Adipocyte (in vitro differentiated cells): Measurements from ENCODE around the gene NUF2.
"Not testable (repeated sequence)": the region's sequence is repeated elsewhere in the genome, so short reads cannot be mapped to it uniquely, and the experiment has no call there.

Experiments
- DNase-seq: peaks from one replicate; pipeline ENCODE4 v3.0.0-alpha.2; 2015; ENCODE audit warnings: low read depth
- H3K27me3 ChIP-seq: replicated peaks from 2 replicates; pipeline ENCODE4 v1.7.0; 2013; ENCODE audit warnings: mild to moderate bottlenecking, low read length, moderate library complexity; ENCODE audit not compliant: control insufficient read depth, insufficient read depth
- H3K36me3 ChIP-seq: 2 replicates; pipeline ENCODE4 v1.7.0; 2013; ENCODE audit warnings: low read length, mild to moderate bottlenecking, moderate library complexity; ENCODE audit not compliant: control insufficient read depth, insufficient read depth, severe bottlenecking
- H3K4me1 ChIP-seq: 2 replicates; pipeline ENCODE4 v1.7.0; 2013; ENCODE audit warnings: mild to moderate bottlenecking, low read length, moderate library complexity; ENCODE audit not compliant: control insufficient read depth, insufficient read depth
- H3K4me3 ChIP-seq: 2 replicates; pipeline ENCODE4 v1.7.0; 2013; ENCODE audit warnings: mild to moderate bottlenecking, low read length, moderate library complexity
- H3K9ac ChIP-seq: 2 replicates; pipeline ENCODE4 v1.7.0; 2013; ENCODE audit warnings: mild to moderate bottlenecking, low read length, moderate library complexity
- H3K9me3 ChIP-seq: 2 replicates; pipeline ENCODE4 v1.7.0; 2013; ENCODE audit warnings: mild to moderate bottlenecking, low read length, moderate library complexity; ENCODE audit not compliant: control insufficient read depth

The NUF2 gene

GRCh38 chr1:163321311-163322305 lies at the start of gene NUF2:
Gene NUF2, plus strand, starts transcription at chr1:163321954. Its CDS starts 4,098 bp downstream, at chr1:163326052.
- peaks cover 4% of the 10 kb centered on the region for H3K4me1 ChIP-seq
- peak; percentile 99 for DNase-seq
- H3K36me3 ChIP-seq: peaks cover 4% of the 10 kb centered on the region
- peak within 1 kb of the TSS; percentile 99 for H3K4me3 ChIP-seq
- H3K9ac ChIP-seq: peak within 1 kb of the TSS; percentile 95
- no peaks in the 10 kb centered on the region for H3K9me3 ChIP-seq
- H3K27me3 ChIP-seq: no peaks in the 10 kb centered on the region

GRCh38 chr1:163273766-163274441 lies 47.9 kb upstream of the NUF2 start:
- H3K9me3 ChIP-seq: peaks cover 10% of the 10 kb centered on the region
- no peaks in the 10 kb centered on the region for H3K36me3 ChIP-seq
- H3K9ac ChIP-seq: no peak overlapping the region
- DNase-seq: peak; percentile 27
- H3K27me3 ChIP-seq: no peaks in the 10 kb centered on the region
- H3K4me3 ChIP-seq: no peak overlapping the region
- no peaks in the 10 kb centered on the region for H3K4me1 ChIP-seq

GRCh38 chr1:163275222-163275621 lies 46.5 kb upstream of the NUF2 start:
- H3K27me3 ChIP-seq: no peaks in the 10 kb centered on the region
- peak; percentile 12 for DNase-seq

GRCh38 chr1:163278602-163279001 lies 43.2 kb upstream of the NUF2 start:
- no peak for DNase-seq
- no peak overlapping the region for H3K4me3 ChIP-seq
- H3K36me3 ChIP-seq: no peaks in the 10 kb centered on the region
- H3K9ac ChIP-seq: no peak overlapping the region
- no peaks in the 10 kb centered on the region for H3K27me3 ChIP-seq
- no peaks in the 10 kb centered on the region for H3K4me1 ChIP-seq
- peaks cover 16% of the 10 kb centered on the region for H3K9me3 ChIP-seq

More at GRCh38 chr1:163275222-163275621, 46.5 kb upstream of the NUF2 start:
- Histone ChIP-seq H3K9me3 (peaks cover 16% of the 10 kb centered on the region), H3K36me3 (no peaks in the 10 kb centered on the region), H3K4me1 (no peaks in the 10 kb centered on the region), H3K9ac (no peak overlapping the region), H3K4me3 (no peak overlapping the region)

- DNase-seq, H3K4me1 ChIP-seq, H3K9me3 ChIP-seq, H3K9ac ChIP-seq, H3K27me3 ChIP-seq, H3K4me3 ChIP-seq, H3K36me3 ChIP-seq: not testable (repeated sequence)
Measured at GRCh38 chr1:163284867-163285266, 36.9 kb upstream of the NUF2 start.

GRCh38 chr1:163290025-163290640 lies 31.6 kb upstream of the NUF2 start:
- Histone ChIP-seq H3K27me3 (no peaks in the 10 kb centered on the region), H3K4me1 (peaks cover 17% of the 10 kb centered on the region), H3K36me3 (no peaks in the 10 kb centered on the region), H3K9ac (no peak overlapping the region), H3K4me3 (no peak overlapping the region), H3K9me3 (no peaks in the 10 kb centered on the region)
- DNase-seq: peak; percentile 67

GRCh38 chr1:163291461-163291860 lies 30.3 kb upstream of the NUF2 start:
- DNase-seq: no peak

GRCh38 chr1:163292153-163292552 lies 29.6 kb upstream of the NUF2 start:
- not testable (repeated sequence) for H3K27me3 ChIP-seq, H3K4me3 ChIP-seq, H3K36me3 ChIP-seq, DNase-seq, H3K9ac ChIP-seq, H3K9me3 ChIP-seq
- H3K4me1 ChIP-seq: peaks cover 21% of the 10 kb centered on the region

More at GRCh38 chr1:163291461-163291860, 30.3 kb upstream of the NUF2 start:
- H3K36me3 ChIP-seq: no peaks in the 10 kb centered on the region
- H3K9me3 ChIP-seq: no peaks in the 10 kb centered on the region
- no peak overlapping the region for H3K4me3 ChIP-seq
- peaks cover 20% of the 10 kb centered on the region for H3K4me1 ChIP-seq
- H3K27me3 ChIP-seq: no peaks in the 10 kb centered on the region
- H3K9ac ChIP-seq: no peak overlapping the region

- H3K9ac ChIP-seq, DNase-seq, H3K36me3 ChIP-seq, H3K4me3 ChIP-seq, H3K9me3 ChIP-seq, H3K27me3 ChIP-seq: not testable (repeated sequence)
- peaks cover 13% of the 10 kb centered on the region for H3K4me1 ChIP-seq
Measured at GRCh38 chr1:163293497-163293896, 28.3 kb upstream of the NUF2 start.

GRCh38 chr1:163295949-163296348 lies 25.8 kb upstream of the NUF2 start:
- Histone ChIP-seq H3K9me3 (no peaks in the 10 kb centered on the region), H3K4me3 (no peak overlapping the region), H3K27me3 (no peaks in the 10 kb centered on the region), H3K9ac (no peak overlapping the region), H3K4me1 (peaks cover 10% of the 10 kb centered on the region), H3K36me3 (no peaks in the 10 kb centered on the region)
- DNase-seq: no peak
